ENCODE results near the gene PAM16.

GRCh38 chr16:4376126-4376892 is 25.2 kb upstream of the PAM16 start:
- no peak for TF ChIP-seq POLR2A (IDR thresholded peaks at IDR 0.05)
- no peak for TF ChIP-seq CTCF (IDR thresholded peaks at IDR 0.05)
- TF ChIP-seq POLR2AphosphoS5 (IDR thresholded peaks at IDR 0.05), result peak; percentile 35 to 63 (median 46)
